HG03575 (cell line): Measurements from ENCODE around the gene UROD.
"Not testable (repeated sequence)": the region's sequence is repeated elsewhere in the genome, so short reads cannot be mapped to it uniquely, and the experiment has no call there.

ENCODE experiments used
- ATAC-seq: cut with Tn5 transposase; IDR thresholded peaks from one replicate; pipeline ENCODE4 v1.9.1; 2021; ENCODE audit not compliant: unreplicated experiment, insufficient number of reproducible peaks, low FRiP score; ENCODE audit errors: extremely low read depth

Gene UROD

DNA sequence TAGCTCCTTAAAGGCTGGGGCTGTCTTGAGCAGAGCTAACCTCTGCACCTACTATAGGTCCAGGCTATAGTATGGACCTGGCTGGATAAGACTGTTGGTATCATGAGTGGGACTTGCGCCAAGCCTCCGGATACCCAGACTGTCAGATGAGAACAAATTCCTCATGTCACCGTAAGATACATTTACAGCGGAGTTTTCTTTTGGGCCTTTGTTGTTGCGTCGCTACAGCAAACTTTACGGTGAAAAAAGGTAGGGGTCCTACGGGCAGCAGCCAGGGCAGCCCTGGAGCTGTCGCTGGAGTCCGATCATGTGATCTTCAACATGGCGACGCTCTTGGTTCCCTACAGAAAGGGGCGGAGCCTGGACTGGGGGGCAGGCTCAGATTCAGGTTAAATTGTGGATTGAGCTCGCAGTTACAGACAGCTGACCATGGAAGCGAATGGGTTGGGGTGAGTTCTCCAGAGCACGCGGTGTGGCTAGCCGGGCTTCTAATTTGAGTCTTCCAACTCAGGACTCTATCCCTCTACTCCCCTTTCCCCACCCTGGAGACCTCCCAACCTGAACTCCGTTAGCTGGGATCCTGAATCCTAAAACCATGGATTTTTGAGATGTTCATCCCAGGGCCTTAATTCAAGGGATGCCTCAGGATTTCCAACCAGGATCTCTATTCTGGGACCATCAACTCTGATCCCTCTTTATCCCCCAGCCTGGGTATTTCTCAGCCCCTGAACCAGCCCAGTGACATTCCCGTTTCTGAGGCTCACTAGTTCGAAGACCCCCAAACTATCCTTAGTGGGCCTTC lies at the start of gene UROD:
UROD (plus strand) TSS at position 418 of the 802 bp plus-strand sequence; CDS start at position 430, 12 bp downstream.
- ATAC-seq: peak; percentile 44

DNA sequence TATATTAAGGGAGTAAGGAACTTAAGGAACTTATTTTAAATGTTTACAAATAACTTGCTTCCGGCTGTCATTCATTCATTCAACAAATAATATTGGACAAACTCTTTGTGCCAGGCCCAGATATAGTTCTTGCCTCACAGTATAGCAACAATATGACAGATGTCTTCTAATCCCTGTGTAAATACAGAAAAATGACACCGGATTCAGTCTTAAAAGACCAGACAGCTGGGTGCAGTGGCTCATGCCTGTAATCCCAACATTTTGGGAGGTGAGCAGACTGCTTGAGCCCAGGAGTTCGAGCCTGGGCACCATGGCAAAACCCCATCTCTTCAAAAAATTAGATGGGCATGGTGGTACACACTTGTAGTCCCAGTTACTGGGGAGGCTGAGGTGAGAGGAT lies 49.3 kb upstream of the UROD start:
- no peak for ATAC-seq

DNA sequence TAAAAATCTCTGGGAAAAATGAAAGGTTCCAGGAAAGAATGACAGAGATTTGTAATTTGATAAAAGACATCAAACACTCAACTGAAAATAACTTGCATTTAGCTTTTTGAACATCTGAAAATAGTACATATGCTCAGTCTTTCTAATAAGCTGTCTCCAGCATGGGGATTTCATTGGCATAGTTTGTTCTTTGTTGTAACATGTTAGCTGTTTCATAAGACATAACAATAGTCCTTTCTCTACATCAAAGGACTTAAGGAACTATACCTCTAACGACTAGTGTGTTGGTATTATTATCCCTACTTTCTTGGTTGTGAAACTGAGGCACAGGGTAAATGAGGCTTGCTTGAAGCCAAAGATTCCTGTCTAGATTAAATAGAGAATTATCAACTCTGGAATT lies 47.7 kb upstream of the UROD start:
- no peak for ATAC-seq

DNA sequence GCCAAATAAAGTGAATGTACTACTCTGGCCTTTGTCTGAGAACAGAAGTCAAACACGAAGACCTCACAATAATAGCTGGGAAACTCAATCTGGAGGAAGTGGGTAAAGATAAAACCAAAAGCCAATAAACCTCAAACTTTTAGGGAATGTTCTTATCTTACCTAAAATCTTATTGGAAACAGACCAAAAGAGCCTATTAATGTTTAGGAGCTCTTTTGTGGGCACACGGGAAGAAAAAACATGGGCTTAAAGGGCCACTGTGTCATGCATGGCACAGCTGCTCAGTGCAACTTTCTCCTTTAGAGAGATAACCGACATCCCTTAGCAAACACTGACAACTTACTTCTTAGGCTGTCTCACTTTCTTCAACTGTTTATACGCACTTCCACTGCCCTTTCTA lies 41.7 kb upstream of the UROD start:
- ATAC-seq: no peak

DNA sequence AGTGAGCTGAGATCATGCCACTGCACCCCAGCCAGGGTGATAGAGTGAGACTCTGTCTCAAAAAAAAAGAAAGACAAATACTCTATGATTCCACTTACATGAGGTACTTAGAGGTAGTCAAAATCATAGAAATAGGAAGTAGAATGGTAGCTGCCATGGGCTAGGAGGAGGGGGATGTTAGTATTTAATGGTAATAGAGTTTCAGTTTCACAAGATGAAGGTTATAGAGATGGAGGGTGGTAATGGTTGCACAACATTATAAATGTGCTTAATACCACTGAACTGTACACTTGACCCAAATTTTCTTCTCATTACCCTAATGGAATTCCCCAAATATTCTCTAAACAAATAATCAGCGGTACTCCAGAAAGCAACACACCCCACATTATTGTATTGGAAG lies 38.4 kb upstream of the UROD start:
- ATAC-seq: no peak

- no peak for ATAC-seq
Observed at GRCh38 chr1:44976252-44976651, 35.8 kb upstream of the UROD start.

GRCh38 chr1:44977372-44977771 lies 34.7 kb upstream of the UROD start:
- not testable (repeated sequence) for ATAC-seq

DNA sequence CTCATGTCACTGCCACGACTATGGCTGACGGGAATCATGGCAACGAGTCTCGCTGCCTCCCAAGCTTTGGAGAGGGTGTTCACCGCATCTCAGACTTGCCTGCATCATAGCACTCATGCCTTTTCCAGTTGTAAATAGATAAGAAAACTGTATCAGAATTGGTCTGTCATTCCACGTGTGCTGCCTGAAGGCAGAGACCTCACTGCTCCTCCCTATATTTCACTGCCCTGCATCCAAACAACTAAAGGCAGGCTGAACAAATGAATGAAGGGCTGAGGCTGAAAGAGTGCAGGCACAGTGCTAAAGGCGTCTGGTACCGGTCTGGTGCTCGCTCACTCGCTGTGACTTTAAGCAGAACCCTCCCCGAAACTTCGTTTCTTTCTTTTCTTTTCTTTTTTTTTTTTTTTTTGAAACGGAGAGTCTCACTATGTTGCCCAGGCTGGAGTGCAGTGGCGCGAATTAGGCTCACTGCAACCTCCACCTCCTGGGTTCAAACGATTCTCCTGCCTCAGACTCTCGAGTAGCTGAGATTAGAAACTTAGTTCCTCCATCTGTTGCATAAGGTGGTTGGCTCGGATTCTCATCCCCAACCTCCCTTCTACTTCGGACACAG lies 26.2 kb upstream of the UROD start:
- ATAC-seq: no peak

- ATAC-seq: no peak
Observed at GRCh38 chr1:44988531-44989156, 23.4 kb upstream of the UROD start.

GRCh38 chr1:44994309-44994898 lies 17.6 kb upstream of the UROD start:
- no peak for ATAC-seq

DNA sequence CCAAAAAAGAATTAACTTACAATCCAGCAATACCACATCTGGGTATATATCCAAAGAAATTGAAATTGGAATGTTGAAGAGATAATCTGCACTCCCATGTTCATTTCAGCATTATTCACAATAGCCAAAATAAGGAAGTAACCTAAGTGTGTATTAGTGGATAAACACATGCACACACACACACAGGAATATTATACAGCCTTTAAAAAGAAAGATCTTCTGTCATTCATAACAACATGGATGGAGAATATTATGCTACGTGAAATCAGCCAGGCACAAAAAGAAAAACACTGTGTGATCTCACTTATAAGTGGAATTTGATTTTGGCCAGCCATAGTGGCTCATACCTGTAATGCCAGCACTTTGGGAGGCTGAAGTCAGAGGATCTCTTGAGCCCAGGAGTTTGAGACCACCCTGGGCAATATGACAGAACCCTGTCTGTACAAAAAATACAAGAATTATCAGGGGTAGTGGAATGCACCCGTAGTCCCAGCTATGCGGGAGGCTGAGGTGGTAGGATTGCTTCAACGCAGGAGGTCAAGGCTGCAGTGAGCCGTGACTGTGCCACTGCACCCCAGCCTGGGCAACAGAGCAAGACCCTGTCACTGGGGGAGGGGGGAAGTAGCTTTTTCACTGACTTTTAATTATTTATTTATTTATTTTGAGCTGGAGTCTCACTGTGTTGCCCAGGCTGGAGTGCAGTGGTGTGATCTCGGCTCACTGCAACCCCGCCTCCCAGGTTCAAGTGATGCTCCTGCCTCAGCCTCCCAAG lies 16.4 kb upstream of the UROD start:
- no peak for ATAC-seq

GRCh38 chr1:44999232-44999631 lies 12.8 kb upstream of the UROD start:
- no peak for ATAC-seq

DNA sequence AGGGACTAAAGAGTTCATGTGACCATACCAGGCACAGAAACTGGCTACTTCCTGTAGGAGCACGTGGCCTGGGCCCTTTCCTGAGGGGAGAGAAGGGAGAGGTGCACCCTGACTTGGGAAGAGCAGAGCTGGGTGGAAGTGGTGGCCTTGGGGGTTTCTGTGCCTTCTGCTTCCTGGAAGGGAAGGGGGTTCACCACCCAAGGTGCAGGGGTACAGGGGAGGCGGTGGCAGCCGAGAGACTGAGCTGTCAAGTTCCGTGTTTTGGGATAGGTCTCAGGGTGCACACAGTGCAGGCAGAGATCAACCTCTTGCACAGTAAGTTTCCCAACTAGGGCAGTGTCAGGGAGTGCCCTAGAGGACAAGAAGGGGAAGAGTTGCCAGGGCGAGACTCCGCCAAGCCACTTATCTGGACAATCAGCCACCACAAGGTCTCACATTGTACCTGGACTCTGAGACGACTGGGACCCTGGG lies 11.0 kb upstream of the UROD start:
- no peak for ATAC-seq

DNA sequence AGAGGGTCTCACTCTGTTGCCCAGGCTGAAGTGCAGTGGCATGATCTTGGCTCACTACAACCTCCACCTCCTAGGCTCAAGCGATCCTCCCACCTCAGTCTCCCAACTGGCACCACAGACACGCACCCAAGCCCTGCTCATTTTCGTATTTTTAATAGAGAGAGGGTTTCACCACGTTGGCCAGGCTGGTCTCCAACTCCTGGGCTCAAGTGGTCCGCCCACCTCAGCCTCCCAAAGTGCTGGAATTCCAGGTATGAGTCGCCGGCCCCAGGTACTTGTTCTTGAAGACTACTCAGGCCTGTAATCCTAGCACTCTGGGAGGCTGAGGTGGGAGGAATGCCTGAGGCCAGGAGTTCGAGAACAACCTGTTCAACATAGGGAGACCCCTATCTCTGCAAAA lies 10.5 kb upstream of the UROD start:
- not testable (repeated sequence) for ATAC-seq

GRCh38 chr1:45002650-45003645 lies 9.1 kb upstream of the UROD start:
- no peak for ATAC-seq

- no peak for ATAC-seq
Observed at GRCh38 chr1:45003741-45004140, 8.3 kb upstream of the UROD start.

GRCh38 chr1:45004281-45004920 lies 7.7 kb upstream of the UROD start:
- no peak for ATAC-seq
